K562 (cell line): ENCODE data around the gene FRMD4A. TPM values are rescaled to one million over a fixed set of nuclear protein-coding genes. Genes with fewer than 3 reads are reported as not detected.

Experiments
- ATAC-seq: fragments of 200-7000 bp; cut with Tn5 transposase; 3 replicates; pipeline ENCODE4 v1.9.1; 2020; ENCODE audit warnings: moderate library complexity
- BruUV-seq: library from RNA; stranded (reverse); fragments of 400-500 nt; replicated peaks from 2 replicates; lab custom pipeline; 2021; lab: Mats Ljungman, UMichigan
- CTCF ChIA-PET: fragments of 300-600 bp; formaldehyde crosslinking; extraction: SDS; loops from one replicate; lab custom pipeline; 2021; ENCODE audit warnings: low intra/inter-chr PET ratio; lab: Yijun Ruan, JAX
- POLR2A ChIA-PET: fragments of 300-600, 350-650 bp; sonication (Branson Sonifier 250); formaldehyde crosslinking; extraction: SDS; loops from one replicate; lab custom pipeline; 2021; ENCODE audit warnings: antibody characterized with exemption, inconsistent platforms; lab: Yijun Ruan, JAX
- DNase-seq, 4 experiments: peaks; one replicate each; pipeline versions ENCODE4 v3.0.0 to v3.0.0-alpha.2; 2011 to 2018; ENCODE audit warnings: low spot score in 3 of 4, mixed read lengths in 3 of 4; ENCODE audit errors: extremely low read depth in 1 of 4
- FAIRE-seq: peaks from 2 replicates; lab custom pipeline; 2011; peaks lifted over from hg19 to GRCh38; lab: Jason Lieb, UNC
- H2AFZ ChIP-seq: 2 replicates; pipeline ENCODE4 v1.6.0; 2011; ENCODE audit warnings: low read depth, low read length, control low read depth, inconsistent platforms
- H3K27ac ChIP-seq: fragments of 200-600 bp; 3 replicates; pipeline ENCODE4 v1.8.0; 2011; ENCODE audit warnings: low read depth, mild to moderate bottlenecking, control low read depth, inconsistent platforms, low read length, moderate library complexity, mixed read lengths; ENCODE audit errors: extremely low read depth
- H3K27me3 ChIP-seq, 2 experiments: fragments of 300-600 bp in 1 of 2; 2 replicates in 1 of 2; 3 replicates in 1 of 2; pipeline versions ENCODE4 v1.6.0 to v1.8.0; 2011; ENCODE audit warnings: inconsistent platforms in 2 of 2, low read length in 2 of 2, mild to moderate bottlenecking in 1 of 2, mixed read lengths in 1 of 2, moderate library complexity in 1 of 2; ENCODE audit not compliant: control insufficient read depth in 2 of 2, insufficient read depth in 2 of 2
- H3K36me3 ChIP-seq: fragments of 300-600 bp; 3 replicates; pipeline ENCODE4 v1.8.0; 2011; ENCODE audit warnings: mild to moderate bottlenecking, low read length, inconsistent platforms; ENCODE audit not compliant: control insufficient read depth, insufficient read depth
- H3K4me1 ChIP-seq, 2 experiments: fragments of 200-600 bp in 1 of 2; replicated peaks in 1 of 2; 2 replicates in 1 of 2; 3 replicates in 1 of 2; pipeline versions ENCODE4 v1.5.1 to v1.8.0; 2011; ENCODE audit warnings: inconsistent platforms in 2 of 2, low read length in 2 of 2, mild to moderate bottlenecking in 1 of 2, mixed read lengths in 1 of 2, moderate library complexity in 1 of 2; ENCODE audit not compliant: control insufficient read depth in 2 of 2, insufficient read depth in 2 of 2
- H3K4me2 ChIP-seq: 2 replicates; pipeline ENCODE4 v1.6.1; 2011; ENCODE audit warnings: low read length, control low read depth, inconsistent platforms, mixed read lengths; ENCODE audit not compliant: insufficient read depth
- H3K4me3 ChIP-seq: fragments of 200-600 bp; sonication (generic), shearing (Covaris generic); 2 replicates; pipeline ENCODE4 v1.5.1; 2016; ENCODE audit warnings: control low read depth, inconsistent platforms
- H3K79me2 ChIP-seq: fragments of 200-600 bp; 3 replicates; pipeline ENCODE4 v1.8.0; 2011; ENCODE audit warnings: low read length, inconsistent platforms; ENCODE audit not compliant: control insufficient read depth, insufficient read depth
- H3K9ac ChIP-seq, 2 experiments: 2 replicates each; pipeline versions ENCODE4 v1.6.0 to v1.6.1; 2011; ENCODE audit warnings: low read depth in 2 of 2, low read length in 2 of 2, control low read depth in 1 of 2, inconsistent platforms in 1 of 2, mild to moderate bottlenecking in 1 of 2, mixed read lengths in 1 of 2; ENCODE audit not compliant: insufficient read depth in 1 of 2
- H3K9me1 ChIP-seq: one replicate; pipeline ENCODE4 v1.6.0; 2011; ENCODE audit warnings: inconsistent platforms, mild to moderate bottlenecking, low read length, moderate library complexity; ENCODE audit not compliant: control insufficient read depth, insufficient read depth
- H3K9me3 ChIP-seq: replicated peaks from 2 replicates; pipeline ENCODE4 v1.5.1; 2011; ENCODE audit warnings: low read depth, low read length, inconsistent platforms; ENCODE audit not compliant: control insufficient read depth, insufficient read depth
- H4K20me1 ChIP-seq: replicated peaks from 2 replicates; pipeline ENCODE4 v1.6.1; 2011; ENCODE audit warnings: low read length, inconsistent platforms, mixed read lengths; ENCODE audit not compliant: control insufficient read depth, insufficient read depth
- BACH1 ChIP-seq: fragments of 200-800 bp; sonication (Bioruptor generic); IDR thresholded peaks from 2 replicates; pipeline ENCODE4 v1.6.1; 2016; ENCODE audit warnings: missing genetic modification characterization, missing compliant biosample characterization
- BRF2 ChIP-seq: IDR thresholded peaks from 3 replicates; pipeline ENCODE4 v1.6.1; 2011; ENCODE audit warnings: borderline replicate concordance, mild to moderate bottlenecking; ENCODE audit not compliant: insufficient read length, insufficient read depth
- PTBP1 ChIP-seq: fragments of 200-400 bp; formaldehyde crosslinking; IDR thresholded peaks from 2 replicates; pipeline ENCODE4 v1.6.1; 2017; ENCODE audit warnings: low read depth, low read length
- TSC22D4 ChIP-seq: fragments of 450-650 bp; IDR thresholded peaks from 2 replicates; pipeline ENCODE4 v1.6.1; 2016; ENCODE audit warnings: missing genetic modification characterization, missing biosample characterization, control low read depth
- WGBS: fragments of 100-300 bp; shearing (Covaris generic); methylation state at CpG from one replicate; pipeline ENCODE4 v1.1.6; 2016; ENCODE audit warnings: low coverage, mixed read lengths; ENCODE audit not compliant: insufficient coverage; ENCODE audit errors: missing lambda C conversion rate; 5-methylcytosine and 5-hydroxymethylcytosine counted together
- in situ Hi-C: fragments of 300-500 bp; cut with MboI; formaldehyde crosslinking; loops from 4 replicates; pipeline ENCODE4 v1.15.0; 2018; ENCODE audit warnings: inconsistent platforms, mixed read lengths
- intact Hi-C: fragments of 100-400 bp; cut with micrococcal nuclease; formaldehyde crosslinking; loops from 2 replicates; pipeline ENCODE4 v1.14.2; 2022
- polyA plus RNA-seq, 8 experiments: library from polyadenylated mRNA; depleted of rRNA in 4 of 8; stranded (reverse) in 5 of 8; unstranded in 3 of 8; fragments of >200 nt; fragmentation: Nextera tagmentation in 2 of 8; fragmentation: Illumina TruSeq in 1 of 8; extraction: Ambion mirVana in 2 of 8; extraction: Trizol in 1 of 8; gene quantifications; 2 replicates each; pipeline versions ENCODE4 v1.2.1 to v1.2.3, GENCODE V29; 2011 to 2014; ENCODE audit warnings: inconsistent platforms in 1 of 8, missing spikeins in 1 of 8
- total RNA-seq, 7 experiments: library from RNA; depleted of rRNA in 6 of 7; stranded (reverse); fragments of >200 nt in 6 of 7; fragmentation: Illumina TruSeq in 2 of 7; extraction: Trizol in 2 of 7; gene quantifications; 2 replicates each; pipeline versions ENCODE4 v1.2.1 to v1.2.3, GENCODE V29; 2011 to 2021; ENCODE audit warnings: low replicate concordance in 1 of 7
- TF ChIP-seq, protein P1 (sequence below): fragments of 450-650 bp; IDR thresholded peaks from 2 replicates; pipeline ENCODE4 v1.6.1; 2017; ENCODE audit warnings: antibody characterized with exemption, mild to moderate bottlenecking
- TF ChIP-seq, protein P2 (sequence below), 3 experiments: IDR thresholded peaks in 2 of 3; conservative IDR thresholded peaks in 1 of 3; 2 replicates each; pipeline ENCODE4 v1.5.1; 2011 to 2012; ENCODE audit warnings: low read length in 3 of 3, mild to moderate bottlenecking in 3 of 3, control low read depth in 2 of 3, improper control_type of control experiment in 1 of 3, inconsistent platforms in 1 of 3, low read depth in 1 of 3, mixed read lengths in 1 of 3, moderate library complexity in 1 of 3; ENCODE audit not compliant: insufficient read depth in 2 of 3

The FRMD4A gene
- total and polyA plus RNA-seq, 9 of the 15 experiments (the other 6 are each of a cell fraction or from before 2014, with no cell fraction given): 0.80 to 5.2 (median 3.0) TPM

- WGBS: under 1% methylated on average over 10 of the region's 10 CpGs
- no peaks in the 10 kb centered on the region for H3K4me1 ChIP-seq
- no peak overlapping the region for H3K9ac ChIP-seq
- no peak for FAIRE-seq
- H4K20me1 ChIP-seq: peaks cover 4% of the 10 kb centered on the region; the same call in 1 of the 2 replicates
- H3K79me2 ChIP-seq: no peaks in the 10 kb centered on the region
- H3K9me3 ChIP-seq: no peaks in the 10 kb centered on the region
- in situ Hi-C loops: no loop called here
- no peaks in the 10 kb centered on the region for H3K36me3 ChIP-seq
- no peaks in the 10 kb centered on the region for H3K9me1 ChIP-seq
- ATAC-seq: no peak
- no peak for DNase-seq
- no peak overlapping the region for H3K27ac ChIP-seq
- H3K27me3 ChIP-seq: peaks cover 4 to 44% of the 10 kb centered on the region in 2 experiments; a peak in 3 of 5 replicates
- no peak overlapping the region for H2AFZ ChIP-seq
- no peak overlapping the region for H3K4me2 ChIP-seq
- TF ChIP-seq, protein P1, sequence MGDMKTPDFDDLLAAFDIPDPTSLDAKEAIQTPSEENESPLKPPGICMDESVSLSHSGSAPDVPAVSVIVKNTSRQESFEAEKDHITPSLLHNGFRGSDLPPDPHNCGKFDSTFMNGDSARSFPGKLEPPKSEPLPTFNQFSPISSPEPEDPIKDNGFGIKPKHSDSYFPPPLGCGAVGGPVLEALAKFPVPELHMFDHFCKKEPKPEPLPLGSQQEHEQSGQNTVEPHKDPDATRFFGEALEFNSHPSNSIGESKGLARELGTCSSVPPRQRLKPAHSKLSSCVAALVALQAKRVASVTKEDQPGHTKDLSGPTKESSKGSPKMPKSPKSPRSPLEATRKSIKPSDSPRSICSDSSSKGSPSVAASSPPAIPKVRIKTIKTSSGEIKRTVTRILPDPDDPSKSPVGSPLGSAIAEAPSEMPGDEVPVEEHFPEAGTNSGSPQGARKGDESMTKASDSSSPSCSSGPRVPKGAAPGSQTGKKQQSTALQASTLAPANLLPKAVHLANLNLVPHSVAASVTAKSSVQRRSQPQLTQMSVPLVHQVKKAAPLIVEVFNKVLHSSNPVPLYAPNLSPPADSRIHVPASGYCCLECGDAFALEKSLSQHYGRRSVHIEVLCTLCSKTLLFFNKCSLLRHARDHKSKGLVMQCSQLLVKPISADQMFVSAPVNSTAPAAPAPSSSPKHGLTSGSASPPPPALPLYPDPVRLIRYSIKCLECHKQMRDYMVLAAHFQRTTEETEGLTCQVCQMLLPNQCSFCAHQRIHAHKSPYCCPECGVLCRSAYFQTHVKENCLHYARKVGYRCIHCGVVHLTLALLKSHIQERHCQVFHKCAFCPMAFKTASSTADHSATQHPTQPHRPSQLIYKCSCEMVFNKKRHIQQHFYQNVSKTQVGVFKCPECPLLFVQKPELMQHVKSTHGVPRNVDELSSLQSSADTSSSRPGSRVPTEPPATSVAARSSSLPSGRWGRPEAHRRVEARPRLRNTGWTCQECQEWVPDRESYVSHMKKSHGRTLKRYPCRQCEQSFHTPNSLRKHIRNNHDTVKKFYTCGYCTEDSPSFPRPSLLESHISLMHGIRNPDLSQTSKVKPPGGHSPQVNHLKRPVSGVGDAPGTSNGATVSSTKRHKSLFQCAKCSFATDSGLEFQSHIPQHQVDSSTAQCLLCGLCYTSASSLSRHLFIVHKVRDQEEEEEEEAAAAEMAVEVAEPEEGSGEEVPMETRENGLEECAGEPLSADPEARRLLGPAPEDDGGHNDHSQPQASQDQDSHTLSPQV: no peak
- TF ChIP-seq TSC22D4 (tag): no peak
- no peak for TF ChIP-seq BACH1 (tag)
- no peak for TF ChIP-seq BRF2
- TF ChIP-seq PTBP1: no peak
- TF ChIP-seq, protein P2, sequence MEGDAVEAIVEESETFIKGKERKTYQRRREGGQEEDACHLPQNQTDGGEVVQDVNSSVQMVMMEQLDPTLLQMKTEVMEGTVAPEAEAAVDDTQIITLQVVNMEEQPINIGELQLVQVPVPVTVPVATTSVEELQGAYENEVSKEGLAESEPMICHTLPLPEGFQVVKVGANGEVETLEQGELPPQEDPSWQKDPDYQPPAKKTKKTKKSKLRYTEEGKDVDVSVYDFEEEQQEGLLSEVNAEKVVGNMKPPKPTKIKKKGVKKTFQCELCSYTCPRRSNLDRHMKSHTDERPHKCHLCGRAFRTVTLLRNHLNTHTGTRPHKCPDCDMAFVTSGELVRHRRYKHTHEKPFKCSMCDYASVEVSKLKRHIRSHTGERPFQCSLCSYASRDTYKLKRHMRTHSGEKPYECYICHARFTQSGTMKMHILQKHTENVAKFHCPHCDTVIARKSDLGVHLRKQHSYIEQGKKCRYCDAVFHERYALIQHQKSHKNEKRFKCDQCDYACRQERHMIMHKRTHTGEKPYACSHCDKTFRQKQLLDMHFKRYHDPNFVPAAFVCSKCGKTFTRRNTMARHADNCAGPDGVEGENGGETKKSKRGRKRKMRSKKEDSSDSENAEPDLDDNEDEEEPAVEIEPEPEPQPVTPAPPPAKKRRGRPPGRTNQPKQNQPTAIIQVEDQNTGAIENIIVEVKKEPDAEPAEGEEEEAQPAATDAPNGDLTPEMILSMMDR (IDR thresholded peaks at IDR 0.05 in 2 of 3, conservative IDR thresholded peaks at IDR 0.05 in 1 of 3; ENCODE audit: insufficient read depth in 2 of 3, low read depth in 1 of 3, low read length in 3 of 3): no peak
- TF ChIP-seq, all 486 proteins: peak for 0
- intact Hi-C loops: no loop called here
- ChIA-PET POLR2A (interaction anchor here (0.7 kb wide), 1 partner anchor 31 kb away, joined by 3 read pairs; no protein-coding TSS in a partner anchor), CTCF (no interaction called here)
- no peak overlapping the region for H3K4me3 ChIP-seq
- no TSS peak for BruUV-seq
Observed at GRCh38 chr10:13971601-13972475, 358.9 kb downstream of the FRMD4A start.
